HCT116 (cell line): ENCODE data around the gene PCED1A. TPM values are rescaled to one million over a fixed set of nuclear protein-coding genes. Genes with fewer than 3 reads are reported as not detected.

Experiments used
- ATAC-seq: fragments of 200-7000 bp; cut with Tn5 transposase; 2 replicates; pipeline ENCODE4 v1.9.1; 2020; ENCODE audit warnings: mild to moderate bottlenecking, moderate library complexity
- BruUV-seq: library from RNA; stranded (reverse); fragments of 400-500 nt; replicated peaks from 2 replicates; lab custom pipeline; 2021; lab: Mats Ljungman, UMichigan
- CTCF ChIA-PET: fragments of 300-600 bp; sonication (Branson Sonifier 250); formaldehyde crosslinking; loops from one replicate; lab custom pipeline; 2021; ENCODE audit warnings: antibody characterized with exemption; lab: Charles Lee
- POLR2A ChIA-PET: fragments of 300-600, 350-600 bp; sonication (Branson Sonifier 250); formaldehyde crosslinking; loops from one replicate; lab custom pipeline; 2021; ENCODE audit warnings: antibody characterized with exemption; lab: Charles Lee
- RAD21 ChIA-PET, 2 experiments: fragments of 300-600 bp; sonication (Branson Sonifier 250); formaldehyde crosslinking; loops; one replicate each; lab custom pipeline; 2023; ENCODE audit warnings: low total read pairs in 2 of 2; ENCODE audit not compliant: uncharacterized antibody in 2 of 2, unreplicated experiment in 2 of 2, low non-redundant PET in 1 of 2; lab: Charles Lee
- DNase-seq: peaks from one replicate; pipeline ENCODE4 v3.0.0-alpha.2; 2010; ENCODE audit warnings: low read depth, low spot score
- H2AFZ ChIP-seq: fragments of 200-600 bp; shearing (Covaris generic), sonication (generic); 2 replicates; pipeline ENCODE4 v1.6.1; 2017; ENCODE audit warnings: low read depth, mixed run types, mixed read lengths, antibody characterized with exemption, low read length; ENCODE audit not compliant: poor library complexity, severe bottlenecking
- H3K27ac ChIP-seq: 2 replicates; pipeline ENCODE4 v1.5.1; 2012; ENCODE audit warnings: low read depth, low read length
- H3K27me3 ChIP-seq: fragments of 200-600 bp; sonication (generic); 2 replicates; pipeline ENCODE4 v1.6.1; 2016; ENCODE audit warnings: mixed run types, low read length, mixed read lengths; ENCODE audit not compliant: insufficient read depth
- H3K36me3 ChIP-seq, 2 experiments: fragments of 200-500 bp in 1 of 2; fragments of 200-600 bp in 1 of 2; sonication (Bioruptor generic) in 1 of 2; sonication (generic) in 1 of 2; 2 replicates each; pipeline versions ENCODE4 v1.5.1 to v1.6.1; 2014 to 2016; ENCODE audit warnings: low read length in 2 of 2, inconsistent platforms in 1 of 2, mixed read lengths in 1 of 2, mixed run types in 1 of 2; ENCODE audit not compliant: insufficient read depth in 2 of 2, control insufficient read depth in 1 of 2
- H3K4me1 ChIP-seq, 2 experiments: fragments of 200-600 bp in 1 of 2; sonication (generic) in 1 of 2; 2 replicates each; pipeline versions ENCODE4 v1.5.1 to v1.6.1; 2012 to 2017; ENCODE audit warnings: low read length in 2 of 2, inconsistent platforms in 1 of 2, mild to moderate bottlenecking in 1 of 2, mixed read lengths in 1 of 2, mixed run types in 1 of 2, moderate library complexity in 1 of 2; ENCODE audit not compliant: insufficient read depth in 2 of 2, control insufficient read depth in 1 of 2
- H3K4me2 ChIP-seq: fragments of 200-600 bp; sonication (generic); 2 replicates; pipeline ENCODE4 v1.6.1; 2017; ENCODE audit warnings: mixed run types, low read length, mixed read lengths
- H3K4me3 ChIP-seq, 2 experiments: fragments of 200-600 bp in 1 of 2; sonication (generic) in 1 of 2; replicated peaks in 1 of 2; 2 replicates each; pipeline ENCODE4 v1.5.1; 2011 to 2016; ENCODE audit warnings: low read length in 2 of 2, control low read depth in 1 of 2, low read depth in 1 of 2, mild to moderate bottlenecking in 1 of 2, mixed read lengths in 1 of 2, mixed run types in 1 of 2
- H3K79me2 ChIP-seq: fragments of 200-600 bp; sonication (generic); 2 replicates; pipeline ENCODE4 v1.6.1; 2017; ENCODE audit warnings: mild to moderate bottlenecking, mixed run types, low read length, moderate library complexity, mixed read lengths; ENCODE audit not compliant: insufficient read depth
- H3K9ac ChIP-seq: fragments of 200-600 bp; sonication (generic); 2 replicates; pipeline ENCODE4 v1.6.1; 2016; ENCODE audit warnings: low read length, mixed read lengths
- H3K9me2 ChIP-seq: fragments of 200-600 bp; sonication (generic), shearing (Covaris generic); 2 replicates; pipeline ENCODE4 v1.6.1; 2017; ENCODE audit warnings: mixed run types, mild to moderate bottlenecking, moderate library complexity; ENCODE audit not compliant: insufficient read depth
- H3K9me3 ChIP-seq, 2 experiments: fragments of 200-500 bp in 1 of 2; fragments of 200-600 bp in 1 of 2; sonication (Bioruptor generic) in 1 of 2; sonication (generic) in 1 of 2; 2 replicates each; pipeline ENCODE4 v1.6.1; 2014 to 2017; ENCODE audit warnings: low read length in 2 of 2, mixed read lengths in 2 of 2, inconsistent platforms in 1 of 2, low read depth in 1 of 2, mild to moderate bottlenecking in 1 of 2, mixed run types in 1 of 2, moderate library complexity in 1 of 2; ENCODE audit not compliant: control insufficient read depth in 1 of 2, insufficient read depth in 1 of 2
- H4K20me1 ChIP-seq: fragments of 200-600 bp; sonication (generic), shearing (Covaris generic); 2 replicates; pipeline ENCODE4 v1.6.1; 2017; ENCODE audit warnings: mixed run types, mild to moderate bottlenecking, moderate library complexity; ENCODE audit not compliant: insufficient read depth
- CBX3 ChIP-seq: IDR thresholded peaks from 2 replicates; pipeline ENCODE4 v1.6.1; 2012; ENCODE audit warnings: low read depth
- CTCF ChIP-seq, 3 experiments: fragments of 200-600 bp in 1 of 3; sonication (generic) in 1 of 3; IDR thresholded peaks in 2 of 3; conservative IDR thresholded peaks in 1 of 3; 2 replicates each; pipeline ENCODE4 v1.5.1; 2012 to 2017; ENCODE audit warnings: low read depth in 2 of 3, low read length in 2 of 3, antibody characterized with exemption in 1 of 3, borderline replicate concordance in 1 of 3, control low read depth in 1 of 3, mild to moderate bottlenecking in 1 of 3, mixed read lengths in 1 of 3, mixed run types in 1 of 3, moderate library complexity in 1 of 3; ENCODE audit not compliant: insufficient read depth in 1 of 3
- ELF1 ChIP-seq: IDR thresholded peaks from 2 replicates; pipeline ENCODE4 v1.6.1; 2012; ENCODE audit warnings: low read depth, borderline replicate concordance
- POLR2A ChIP-seq: IDR thresholded peaks from 2 replicates; pipeline ENCODE4 v1.7.0; 2011; ENCODE audit warnings: borderline replicate concordance; ENCODE audit not compliant: insufficient read depth, insufficient read length; ENCODE audit errors: extremely low read depth
- POLR2AphosphoS5 ChIP-seq: IDR thresholded peaks from 2 replicates; pipeline ENCODE4 v1.6.1; 2011; ENCODE audit warnings: mild to moderate bottlenecking, low read depth, low read length, moderate library complexity
- SIN3A ChIP-seq: IDR thresholded peaks from 2 replicates; pipeline ENCODE4 v1.6.1; 2012; ENCODE audit warnings: low read depth
- TCF7L2 ChIP-seq: IDR thresholded peaks from 2 replicates; pipeline ENCODE4 v1.7.0; 2011; ENCODE audit warnings: borderline replicate concordance, inconsistent platforms; ENCODE audit not compliant: insufficient read depth, insufficient read length; ENCODE audit errors: extremely low read depth
- YY1 ChIP-seq: IDR thresholded peaks from 2 replicates; pipeline ENCODE4 v1.6.1; 2011; ENCODE audit warnings: low read length, low read depth, moderate library complexity, mild to moderate bottlenecking; ENCODE audit not compliant: insufficient replicate concordance; ENCODE audit errors: extremely low read depth
- intact Hi-C: fragments of 100-400 bp; cut with micrococcal nuclease; formaldehyde crosslinking; loops from 2 replicates; pipeline ENCODE4 v1.10.0; 2022
- total RNA-seq: library from RNA; stranded (reverse); gene quantifications from one replicate; pipeline ENCODE4 v1.2.1, GENCODE V29; 2021; ENCODE audit not compliant: unreplicated experiment
- TF ChIP-seq, protein P1 (sequence below): IDR thresholded peaks from 2 replicates; pipeline ENCODE4 v1.6.1; 2012; ENCODE audit warnings: low read depth

The PCED1A gene
- total RNA-seq, 1 experiment from 2014 or later: 31.8 TPM

DNA sequence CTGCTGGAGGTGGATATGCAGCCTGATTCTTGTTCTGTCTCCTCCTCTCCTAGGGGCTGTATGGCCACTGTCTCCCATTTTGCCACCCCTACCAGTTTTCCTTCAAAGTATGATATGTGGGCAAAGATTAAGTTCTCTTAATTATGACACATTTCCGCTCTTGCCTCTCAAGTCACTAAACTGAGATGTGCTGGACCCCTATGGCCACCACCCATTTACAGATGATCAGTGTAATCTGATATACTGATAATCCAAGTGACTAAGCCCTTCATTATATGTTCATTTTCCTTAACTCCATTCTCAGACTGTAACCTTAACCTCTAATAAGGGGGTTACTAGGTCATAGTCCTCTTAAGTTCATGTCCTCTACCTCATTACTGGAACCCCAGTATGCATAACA lies 26.4 kb downstream of the PCED1A start:
- RAD21 ChIA-PET: no interaction called here
- H3K9me3 ChIP-seq: peaks cover 4 to 9% of the 10 kb centered on the region in 2 experiments; a peak in 1 of 4 replicates
- H3K4me3 ChIP-seq: no peak overlapping the region
- no peak overlapping the region for H3K9ac ChIP-seq
- CTCF ChIA-PET: no interaction called here
- TF ChIP-seq, protein P1, sequence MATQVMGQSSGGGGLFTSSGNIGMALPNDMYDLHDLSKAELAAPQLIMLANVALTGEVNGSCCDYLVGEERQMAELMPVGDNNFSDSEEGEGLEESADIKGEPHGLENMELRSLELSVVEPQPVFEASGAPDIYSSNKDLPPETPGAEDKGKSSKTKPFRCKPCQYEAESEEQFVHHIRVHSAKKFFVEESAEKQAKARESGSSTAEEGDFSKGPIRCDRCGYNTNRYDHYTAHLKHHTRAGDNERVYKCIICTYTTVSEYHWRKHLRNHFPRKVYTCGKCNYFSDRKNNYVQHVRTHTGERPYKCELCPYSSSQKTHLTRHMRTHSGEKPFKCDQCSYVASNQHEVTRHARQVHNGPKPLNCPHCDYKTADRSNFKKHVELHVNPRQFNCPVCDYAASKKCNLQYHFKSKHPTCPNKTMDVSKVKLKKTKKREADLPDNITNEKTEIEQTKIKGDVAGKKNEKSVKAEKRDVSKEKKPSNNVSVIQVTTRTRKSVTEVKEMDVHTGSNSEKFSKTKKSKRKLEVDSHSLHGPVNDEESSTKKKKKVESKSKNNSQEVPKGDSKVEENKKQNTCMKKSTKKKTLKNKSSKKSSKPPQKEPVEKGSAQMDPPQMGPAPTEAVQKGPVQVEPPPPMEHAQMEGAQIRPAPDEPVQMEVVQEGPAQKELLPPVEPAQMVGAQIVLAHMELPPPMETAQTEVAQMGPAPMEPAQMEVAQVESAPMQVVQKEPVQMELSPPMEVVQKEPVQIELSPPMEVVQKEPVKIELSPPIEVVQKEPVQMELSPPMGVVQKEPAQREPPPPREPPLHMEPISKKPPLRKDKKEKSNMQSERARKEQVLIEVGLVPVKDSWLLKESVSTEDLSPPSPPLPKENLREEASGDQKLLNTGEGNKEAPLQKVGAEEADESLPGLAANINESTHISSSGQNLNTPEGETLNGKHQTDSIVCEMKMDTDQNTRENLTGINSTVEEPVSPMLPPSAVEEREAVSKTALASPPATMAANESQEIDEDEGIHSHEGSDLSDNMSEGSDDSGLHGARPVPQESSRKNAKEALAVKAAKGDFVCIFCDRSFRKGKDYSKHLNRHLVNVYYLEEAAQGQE: no peak
- TF ChIP-seq POLR2A (no peak), CBX3 (no peak), ELF1 (no peak), YY1 (no peak), SIN3A (no peak), POLR2AphosphoS5 (no peak), CTCF (IDR thresholded peaks at IDR 0.05 in 2 of 3, conservative IDR thresholded peaks at IDR 0.05 in 1 of 3; ENCODE audit: borderline replicate concordance in 1 of 3, insufficient read depth in 1 of 3, low read depth in 2 of 3, low read length in 2 of 3) (no peak), TCF7L2 (no peak)
- peak overlapping the region; percentile 23; the same call in 1 of the 2 replicates for H3K4me2 ChIP-seq
- H2AFZ ChIP-seq: no peak overlapping the region
- H3K36me3 ChIP-seq: no peaks in the 10 kb centered on the region
- no peaks in the 10 kb centered on the region for H3K79me2 ChIP-seq
- no peaks in the 10 kb centered on the region for H3K9me2 ChIP-seq
- DNase-seq: no peak
- no TSS peak for BruUV-seq
- H3K27ac ChIP-seq: no peak overlapping the region
- POLR2A ChIA-PET: no interaction called here
- intact Hi-C loops: no loop called here
- peaks cover 0 to 16% of the 10 kb centered on the region in 2 experiments; a peak in 1 of 4 replicates for H3K4me1 ChIP-seq
- H4K20me1 ChIP-seq: no peaks in the 10 kb centered on the region
- no peaks in the 10 kb centered on the region for H3K27me3 ChIP-seq
- ATAC-seq: no peak
